Transverse colon (tissue), 4 donors: Measurements from ENCODE around the gene RABEP2.

Source experiments
- EP300 ChIP-seq: sonication (generic); formaldehyde crosslinking; IDR thresholded peaks from one replicate; pipeline ENCODE4 v1.6.1; 2017; ENCODE audit warnings: antibody characterized with exemption, low read depth
- POLR2A ChIP-seq: fragments of 450-650 bp; IDR thresholded peaks from one replicate; pipeline ENCODE4 v1.6.1; 2016; ENCODE audit warnings: antibody characterized with exemption, mild to moderate bottlenecking, moderate library complexity
- POLR2AphosphoS5 ChIP-seq, 3 donors: sonication (generic); formaldehyde crosslinking; IDR thresholded peaks; one replicate each; pipeline ENCODE4 v1.6.1; 2016; ENCODE audit warnings: antibody characterized with exemption in 3 of 3
- TF ChIP-seq, protein P1 (sequence below), 5 experiments: fragments of 200-600 bp in 3 of 5; fragments of 450-650 bp in 2 of 5; sonication (generic) in 3 of 5; IDR thresholded peaks; 1 replicate in 2 of 5; 2 replicates in 3 of 5; pipeline ENCODE4 v1.5.1; 2016 to 2017; ENCODE audit warnings: antibody characterized with exemption in 5 of 5, inconsistent platforms in 3 of 5, mild to moderate bottlenecking in 2 of 5, moderate library complexity in 1 of 5

DNA sequence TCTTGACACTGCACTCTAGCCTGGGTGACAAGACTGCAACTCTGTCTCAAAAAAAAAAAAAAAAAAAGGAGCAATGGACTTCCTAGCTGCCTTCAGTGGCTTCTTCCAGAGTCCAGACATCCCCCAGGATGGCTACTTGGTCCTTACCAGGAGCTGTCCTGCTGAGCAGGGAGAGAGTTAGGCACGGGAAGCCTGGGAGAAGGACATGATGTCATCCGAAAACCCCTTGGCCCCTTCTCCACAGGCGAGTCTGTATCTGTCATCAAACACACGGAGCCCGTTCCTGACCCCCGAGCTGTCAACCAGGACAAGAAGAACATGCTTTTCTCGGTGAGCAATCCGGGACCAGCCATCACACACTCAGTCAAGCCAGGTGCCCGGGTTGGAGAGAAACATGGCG is 38.1 kb downstream of the RABEP2 start:
- TF ChIP-seq, protein P1, sequence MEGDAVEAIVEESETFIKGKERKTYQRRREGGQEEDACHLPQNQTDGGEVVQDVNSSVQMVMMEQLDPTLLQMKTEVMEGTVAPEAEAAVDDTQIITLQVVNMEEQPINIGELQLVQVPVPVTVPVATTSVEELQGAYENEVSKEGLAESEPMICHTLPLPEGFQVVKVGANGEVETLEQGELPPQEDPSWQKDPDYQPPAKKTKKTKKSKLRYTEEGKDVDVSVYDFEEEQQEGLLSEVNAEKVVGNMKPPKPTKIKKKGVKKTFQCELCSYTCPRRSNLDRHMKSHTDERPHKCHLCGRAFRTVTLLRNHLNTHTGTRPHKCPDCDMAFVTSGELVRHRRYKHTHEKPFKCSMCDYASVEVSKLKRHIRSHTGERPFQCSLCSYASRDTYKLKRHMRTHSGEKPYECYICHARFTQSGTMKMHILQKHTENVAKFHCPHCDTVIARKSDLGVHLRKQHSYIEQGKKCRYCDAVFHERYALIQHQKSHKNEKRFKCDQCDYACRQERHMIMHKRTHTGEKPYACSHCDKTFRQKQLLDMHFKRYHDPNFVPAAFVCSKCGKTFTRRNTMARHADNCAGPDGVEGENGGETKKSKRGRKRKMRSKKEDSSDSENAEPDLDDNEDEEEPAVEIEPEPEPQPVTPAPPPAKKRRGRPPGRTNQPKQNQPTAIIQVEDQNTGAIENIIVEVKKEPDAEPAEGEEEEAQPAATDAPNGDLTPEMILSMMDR (IDR thresholded peaks at IDR 0.05): no peak
- no peak for TF ChIP-seq POLR2A
- no peak for TF ChIP-seq EP300
- TF ChIP-seq POLR2AphosphoS5 (IDR thresholded peaks at IDR 0.05): no peak
